Measurements from ENCODE around the gene ZNF670.

DNA sequence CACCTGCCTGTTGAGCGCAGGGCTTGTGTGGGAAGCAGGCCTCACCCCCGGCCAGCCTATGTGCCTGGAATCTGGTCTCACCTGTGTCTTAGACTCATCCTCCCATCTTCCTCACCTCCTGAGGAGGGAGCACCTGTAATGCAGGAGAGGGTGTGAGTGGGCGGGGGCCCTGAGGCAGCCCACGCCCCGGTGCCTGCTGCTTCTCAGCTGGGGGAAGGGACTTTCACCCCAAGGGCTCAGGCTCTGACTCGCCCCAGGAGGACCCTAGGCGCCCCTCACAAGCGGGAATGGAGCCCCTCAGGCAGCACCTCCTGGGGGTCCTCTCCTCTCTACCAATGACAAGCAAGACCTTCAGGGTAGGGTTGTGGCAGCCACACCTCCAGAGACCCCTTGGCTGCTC lies 6.7 kb upstream of the ZNF670 start:
- TF ChIP-seq, protein P1, sequence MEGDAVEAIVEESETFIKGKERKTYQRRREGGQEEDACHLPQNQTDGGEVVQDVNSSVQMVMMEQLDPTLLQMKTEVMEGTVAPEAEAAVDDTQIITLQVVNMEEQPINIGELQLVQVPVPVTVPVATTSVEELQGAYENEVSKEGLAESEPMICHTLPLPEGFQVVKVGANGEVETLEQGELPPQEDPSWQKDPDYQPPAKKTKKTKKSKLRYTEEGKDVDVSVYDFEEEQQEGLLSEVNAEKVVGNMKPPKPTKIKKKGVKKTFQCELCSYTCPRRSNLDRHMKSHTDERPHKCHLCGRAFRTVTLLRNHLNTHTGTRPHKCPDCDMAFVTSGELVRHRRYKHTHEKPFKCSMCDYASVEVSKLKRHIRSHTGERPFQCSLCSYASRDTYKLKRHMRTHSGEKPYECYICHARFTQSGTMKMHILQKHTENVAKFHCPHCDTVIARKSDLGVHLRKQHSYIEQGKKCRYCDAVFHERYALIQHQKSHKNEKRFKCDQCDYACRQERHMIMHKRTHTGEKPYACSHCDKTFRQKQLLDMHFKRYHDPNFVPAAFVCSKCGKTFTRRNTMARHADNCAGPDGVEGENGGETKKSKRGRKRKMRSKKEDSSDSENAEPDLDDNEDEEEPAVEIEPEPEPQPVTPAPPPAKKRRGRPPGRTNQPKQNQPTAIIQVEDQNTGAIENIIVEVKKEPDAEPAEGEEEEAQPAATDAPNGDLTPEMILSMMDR (IDR thresholded peaks at IDR 0.05): no peak
- TF ChIP-seq POLR2AphosphoS5 (IDR thresholded peaks at IDR 0.05): no peak
- TF ChIP-seq POLR2A (IDR thresholded peaks at IDR 0.05): no peak

All from suprapubic skin (tissue), 4 donors.